ENCODE data around the gene AGPAT4.

AGPAT4 gene

DNA sequence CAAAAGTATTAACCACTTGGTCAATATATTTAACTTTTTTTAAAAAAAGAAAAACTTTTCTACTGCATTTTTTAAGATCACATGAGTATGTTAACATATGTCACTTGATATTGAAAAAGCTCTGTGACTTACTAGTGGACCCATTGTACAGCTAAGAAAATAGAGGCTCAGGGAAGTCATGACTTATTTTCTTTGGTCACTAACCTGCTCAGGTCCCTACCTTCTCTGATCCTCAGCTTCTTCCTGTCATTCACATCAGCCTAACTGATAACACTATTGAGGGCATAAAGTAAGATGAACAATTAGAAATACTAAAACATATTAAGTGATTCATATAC is 19.8 kb downstream of the AGPAT4 start:
- DNase-seq = no peak

DNA sequence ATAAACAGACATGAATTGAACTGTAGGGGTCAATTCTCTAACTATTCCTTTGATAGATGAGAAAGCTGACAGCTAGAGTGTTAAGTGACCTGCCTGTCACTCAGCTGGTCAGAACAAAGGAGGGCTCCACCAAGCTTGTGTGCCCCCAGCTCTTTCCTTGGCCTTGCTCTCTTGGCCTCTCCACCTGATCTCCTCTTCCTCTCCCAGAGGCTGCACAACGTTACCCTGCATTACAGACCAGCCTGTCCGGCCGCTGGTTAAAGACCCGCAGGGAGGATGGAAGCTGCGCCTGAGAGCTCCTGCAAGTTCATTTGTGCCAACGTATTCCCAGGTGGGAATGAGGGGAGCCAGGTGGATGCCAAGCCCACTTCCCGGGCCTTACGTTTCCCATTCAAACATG is 22.5 kb downstream of the AGPAT4 start:
- no peak for DNase-seq

DNA sequence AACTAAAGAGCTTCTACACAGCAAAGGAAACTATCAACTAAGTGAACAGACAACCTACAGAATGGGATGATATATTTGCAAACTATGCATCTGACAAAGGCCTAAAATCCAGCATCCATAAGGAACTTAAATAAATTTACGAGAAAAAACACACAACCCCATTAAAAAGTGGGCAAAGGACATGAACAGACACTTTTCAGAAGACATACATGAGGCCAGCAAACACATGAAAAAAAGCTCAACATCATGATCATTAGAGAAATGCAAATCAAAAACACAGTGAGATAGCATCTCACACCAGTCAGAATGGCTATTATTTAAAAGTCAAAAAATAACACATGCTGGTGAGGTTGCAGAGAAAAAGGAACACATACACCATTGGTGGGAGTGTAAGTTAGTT is 24.5 kb downstream of the AGPAT4 start:
- DNase-seq = no peak

DNA sequence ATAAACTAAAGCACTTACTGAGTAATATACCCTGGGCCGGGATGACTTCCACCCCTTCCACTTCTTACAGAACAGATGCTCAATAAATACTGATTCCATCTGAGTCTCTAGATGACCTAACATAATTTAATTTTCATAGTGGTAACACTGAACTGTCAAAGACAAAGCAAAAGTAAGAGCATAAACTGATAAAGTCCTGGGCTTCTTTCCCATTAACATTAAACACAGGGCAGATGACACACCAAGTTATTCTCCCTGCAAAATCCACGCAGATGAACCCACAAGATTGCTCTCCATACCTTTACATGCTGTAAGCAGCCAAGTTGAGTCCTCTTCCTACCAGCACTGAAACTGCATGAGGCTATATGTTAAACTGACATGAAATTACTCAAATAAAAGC is 27.1 kb downstream of the AGPAT4 start:
- DNase-seq = no peak

GRCh38 chr6:161245363-161245762 is 28.5 kb downstream of the AGPAT4 start:
- no peak for DNase-seq

- DNase-seq = no peak
Measured at GRCh38 chr6:161244725-161245124, 29.1 kb downstream of the AGPAT4 start.

DNA sequence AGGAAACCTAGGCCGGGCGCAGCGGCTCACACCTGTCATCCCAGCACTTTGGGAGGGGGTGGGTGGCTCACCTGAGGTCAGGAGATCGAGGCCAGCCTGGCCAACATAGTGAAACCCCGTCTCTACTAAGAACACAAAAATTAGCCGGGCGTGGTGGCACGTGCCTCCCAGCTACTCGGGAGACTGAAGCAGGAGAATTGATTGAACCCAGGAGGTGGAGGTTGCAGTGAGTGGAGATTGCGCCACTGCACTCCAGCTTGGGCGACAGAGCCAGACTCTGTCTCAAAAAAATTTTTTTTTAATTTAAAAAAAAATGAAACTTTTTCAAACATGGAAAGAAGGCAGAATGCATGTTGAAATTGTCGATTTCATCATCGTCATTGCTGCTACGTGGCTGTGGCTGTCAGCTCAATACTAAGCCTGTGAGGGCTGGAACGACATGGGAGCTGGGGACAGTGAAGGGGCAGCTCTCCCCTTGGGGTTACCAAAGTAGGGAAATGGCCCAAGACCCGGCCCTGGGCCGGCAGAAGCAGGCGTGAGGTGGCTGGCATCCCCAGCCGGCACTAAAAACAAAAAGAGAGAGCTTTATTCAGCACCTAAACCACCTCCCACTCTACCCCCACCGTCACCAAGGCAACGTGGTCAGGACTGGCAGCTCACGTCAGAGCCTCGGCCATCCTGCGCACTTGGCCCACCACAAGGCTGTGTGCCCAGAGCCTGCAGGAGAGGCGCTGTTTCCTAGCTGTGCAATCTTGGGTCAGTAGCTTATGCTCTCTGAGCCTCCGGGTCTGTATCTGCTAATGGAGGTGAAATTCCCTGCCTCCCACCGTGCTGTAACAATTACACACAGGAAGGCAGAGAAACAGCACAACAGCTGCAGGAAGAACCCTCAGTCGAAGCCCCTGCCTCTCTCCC is 30.8 kb downstream of the AGPAT4 start:
- no peak for DNase-seq

- DNase-seq = no peak
Measured at GRCh38 chr6:161242113-161242512, 31.7 kb downstream of the AGPAT4 start.

GRCh38 chr6:161239001-161239400 is 34.9 kb downstream of the AGPAT4 start:
- no peak for DNase-seq

- no peak for DNase-seq
Measured at GRCh38 chr6:161238500-161238899, 35.4 kb downstream of the AGPAT4 start.

DNA sequence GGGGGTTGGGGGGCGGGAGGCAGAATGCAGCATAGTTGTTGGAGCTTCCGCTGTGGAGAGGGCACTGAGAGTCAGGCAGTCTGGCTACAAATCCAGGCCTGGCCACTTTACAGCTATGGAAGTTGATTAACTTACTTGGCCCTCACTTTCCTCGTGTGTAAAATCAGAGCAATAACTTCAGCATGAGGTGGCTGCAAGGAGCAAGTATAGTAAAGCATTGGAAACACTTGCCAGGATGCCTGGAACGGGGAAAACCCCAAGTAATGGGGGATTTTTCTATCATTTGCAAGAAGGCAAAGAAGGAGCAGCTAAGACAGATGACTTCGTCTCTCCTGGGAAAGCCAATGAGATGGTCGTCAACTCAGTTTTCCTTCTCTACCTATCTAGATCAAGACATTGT is 35.8 kb downstream of the AGPAT4 start:
- no peak for DNase-seq

- no peak for DNase-seq
Measured at GRCh38 chr6:161237176-161237575, 36.7 kb downstream of the AGPAT4 start.

DNA sequence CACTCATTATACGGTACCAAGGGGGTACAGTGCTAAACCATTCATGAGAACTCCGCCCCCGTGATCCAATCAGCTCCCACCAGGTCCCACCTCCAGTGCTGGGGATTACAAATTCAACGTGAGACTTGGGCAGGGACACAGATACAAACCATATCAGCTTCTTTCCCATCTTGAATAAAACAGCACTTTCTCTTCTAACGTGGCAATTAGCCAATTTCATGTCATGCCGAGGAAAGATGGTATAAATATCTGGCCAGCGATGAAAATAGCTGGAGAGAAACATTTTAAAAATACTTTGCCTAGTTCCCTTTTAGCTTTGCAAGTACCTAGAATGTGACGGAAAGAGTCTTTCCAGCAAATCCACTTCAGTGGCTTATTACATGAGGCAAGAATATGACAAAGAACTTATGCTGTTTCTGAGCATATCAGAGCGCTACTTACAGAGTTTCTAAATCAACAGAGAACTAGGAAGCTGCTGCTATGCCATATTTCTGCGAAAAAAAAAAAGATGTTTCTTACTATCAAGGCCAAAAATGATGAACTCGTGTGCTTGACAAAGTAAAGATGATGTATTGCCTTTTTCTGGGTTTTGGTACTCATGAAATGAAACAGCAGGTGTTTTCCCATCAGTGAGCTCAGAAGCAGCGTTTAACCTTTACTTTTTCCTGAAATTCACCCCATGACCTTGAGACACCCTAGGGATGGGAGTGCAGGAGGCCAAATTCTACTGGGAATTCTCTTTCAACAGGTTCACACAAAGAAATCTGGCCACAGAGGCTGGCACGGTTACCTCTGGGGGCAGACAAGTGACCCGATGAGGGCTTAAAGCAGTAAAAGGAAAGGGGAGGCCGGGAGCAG is 37.9 kb downstream of the AGPAT4 start:
- no peak for DNase-seq

GRCh38 chr6:161233986-161234661 is 39.7 kb downstream of the AGPAT4 start:
- peak; percentile 86 for DNase-seq

- DNase-seq = no peak
Measured at GRCh38 chr6:161232467-161232866, 41.4 kb downstream of the AGPAT4 start.

- no peak for DNase-seq
Measured at GRCh38 chr6:161232010-161232409, 41.9 kb downstream of the AGPAT4 start.

DNA sequence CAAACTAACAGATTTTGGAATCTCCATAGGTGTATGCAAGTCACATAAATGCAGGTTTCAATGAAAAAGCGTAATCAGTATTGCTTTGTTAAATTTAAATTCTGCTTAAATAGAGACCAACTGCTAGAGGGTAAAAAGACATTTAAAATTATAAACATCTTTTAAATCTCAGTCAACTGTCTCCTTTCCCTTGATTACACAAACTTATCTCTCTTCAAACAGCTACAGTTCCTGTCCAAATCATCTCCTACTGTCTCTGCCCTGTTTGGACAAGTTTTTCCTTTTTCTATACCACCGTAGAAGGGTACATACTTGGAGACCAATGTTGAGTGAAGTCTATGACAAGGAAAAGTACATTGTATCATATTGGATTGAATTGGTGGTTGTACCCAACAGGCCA is 43.5 kb downstream of the AGPAT4 start:
- no peak for DNase-seq

GRCh38 chr6:161228921-161229591 is 44.8 kb downstream of the AGPAT4 start:
- DNase-seq = peak; percentile 32

DNA sequence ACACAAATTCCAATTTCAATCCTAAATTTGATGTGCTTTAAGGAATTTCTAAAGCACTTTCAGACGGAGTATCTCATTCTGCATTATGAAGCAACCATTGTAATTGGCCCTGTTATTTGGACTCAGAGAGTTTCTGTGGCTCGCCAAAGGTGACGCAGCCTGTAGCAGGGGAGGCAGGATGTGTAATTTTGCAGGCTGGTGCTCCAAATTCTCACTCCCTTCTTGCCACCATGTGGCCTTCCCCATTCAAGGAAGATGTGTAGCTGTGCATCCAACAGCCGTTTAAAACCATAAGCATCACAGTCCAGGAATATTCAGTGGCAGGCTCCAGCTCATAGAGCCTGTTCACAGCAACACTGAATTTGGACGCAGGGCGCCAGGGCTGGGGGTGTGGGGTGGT is 45.8 kb downstream of the AGPAT4 start:
- no peak for DNase-seq

DNA sequence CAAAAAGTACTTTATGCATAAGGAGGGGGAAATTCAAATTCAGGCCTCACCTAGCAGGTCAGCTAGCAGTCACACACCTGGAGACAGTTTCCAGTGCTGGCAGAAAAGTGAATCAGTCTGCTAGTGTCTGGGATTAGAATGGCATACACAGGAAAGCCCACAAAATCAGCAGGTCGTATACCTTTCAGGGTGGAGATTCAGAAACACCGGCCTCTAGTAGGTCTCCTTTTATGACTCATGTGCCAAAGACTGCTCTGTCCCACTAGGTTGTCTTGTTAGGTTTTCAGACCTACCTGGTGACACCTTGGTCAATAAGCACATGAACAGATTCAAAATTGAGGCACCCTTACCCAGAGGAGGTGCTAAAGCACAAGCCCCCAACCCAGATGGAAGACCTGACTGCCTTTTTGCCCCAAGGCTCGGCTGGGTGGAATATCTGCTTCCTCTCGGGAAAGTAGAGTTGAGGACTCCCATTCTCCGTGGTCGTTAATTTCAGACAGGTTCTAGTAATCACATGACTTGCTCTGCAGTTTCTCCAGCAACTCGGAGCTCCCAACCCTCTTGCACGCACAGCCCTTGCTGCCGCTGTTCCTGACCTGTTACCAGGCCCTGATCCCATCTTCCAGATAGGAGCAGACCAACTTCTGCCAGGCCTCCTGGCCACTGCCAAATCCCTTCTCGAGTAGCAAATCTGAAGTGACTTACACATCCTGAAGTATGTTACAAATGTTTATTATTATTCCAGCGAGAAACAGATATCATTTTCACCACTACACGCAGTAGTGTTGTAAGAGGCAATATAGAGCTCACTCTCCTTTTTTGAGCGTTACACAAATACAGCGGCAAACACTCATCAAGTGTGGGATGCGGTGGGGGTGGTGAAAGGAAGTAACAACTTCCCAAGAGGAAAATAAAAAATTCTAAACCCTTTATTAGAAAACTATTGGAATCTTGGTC is 46.6 kb downstream of the AGPAT4 start:
- DNase-seq = no peak

Data from T1000 (cell line).